GM19043 (cell line): Measurements from ENCODE around the gene HSD17B2.
"Not testable (repeated sequence)": the region's sequence is repeated elsewhere in the genome, so short reads cannot be mapped to it uniquely, and the experiment has no call there.

Source experiments
- ATAC-seq: cut with Tn5 transposase; IDR thresholded peaks from one replicate; pipeline ENCODE4 v1.9.1; 2021; ENCODE audit warnings: low read depth; ENCODE audit not compliant: unreplicated experiment

The HSD17B2 gene

DNA sequence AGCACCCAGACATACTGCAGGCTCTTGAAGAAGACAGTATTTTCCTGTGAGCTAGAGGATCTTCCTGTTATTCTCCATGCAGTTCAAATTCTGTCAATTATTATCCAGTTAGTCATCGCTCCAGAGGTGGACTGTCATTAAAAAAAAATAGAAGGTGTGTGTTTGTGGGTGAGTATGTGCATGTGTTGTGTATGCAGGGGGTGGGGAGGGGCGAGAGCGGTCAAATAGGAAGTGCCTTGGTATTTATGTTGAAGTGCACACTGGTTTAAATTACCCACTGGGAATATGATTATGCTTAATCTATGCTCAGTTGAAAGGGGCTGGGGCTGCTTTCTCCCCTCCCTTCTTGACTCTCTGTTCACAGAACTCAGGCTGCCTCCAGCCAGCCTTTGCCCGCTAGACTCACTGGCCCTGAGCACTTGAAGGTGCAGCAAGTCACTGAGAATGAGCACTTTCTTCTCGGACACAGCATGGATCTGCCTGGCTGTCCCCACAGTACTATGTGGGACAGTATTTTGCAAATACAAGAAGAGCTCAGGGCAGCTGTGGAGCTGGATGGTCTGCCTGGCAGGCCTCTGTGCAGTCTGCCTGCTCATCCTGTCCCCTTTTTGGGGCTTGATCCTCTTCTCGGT is at the start of gene HSD17B2:
Gene HSD17B2, plus strand, starts transcription at position 273 of the 632 bp plus-strand sequence. Its CDS starts 172 bp downstream, at position 445.
- ATAC-seq = no peak

DNA sequence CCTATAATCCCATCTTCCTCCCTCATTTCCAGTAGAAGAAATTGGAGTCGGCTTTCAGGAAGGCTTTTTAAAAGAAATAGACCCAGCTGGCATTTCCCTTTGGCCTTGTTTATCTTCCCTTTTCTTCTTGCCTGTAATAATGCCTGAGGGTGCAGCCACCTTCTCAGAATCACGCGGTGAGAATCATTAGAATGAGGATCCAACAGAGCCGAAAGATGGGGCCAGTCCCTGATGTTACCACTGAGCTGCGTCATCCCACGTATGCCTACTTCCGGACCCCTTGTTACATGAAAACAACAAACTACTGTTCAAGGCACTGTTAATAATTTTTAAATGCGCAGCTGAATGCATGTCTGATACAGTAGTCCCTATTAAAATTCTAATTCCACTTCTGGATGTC is 47.9 kb upstream of the HSD17B2 start:
- no peak for ATAC-seq

DNA sequence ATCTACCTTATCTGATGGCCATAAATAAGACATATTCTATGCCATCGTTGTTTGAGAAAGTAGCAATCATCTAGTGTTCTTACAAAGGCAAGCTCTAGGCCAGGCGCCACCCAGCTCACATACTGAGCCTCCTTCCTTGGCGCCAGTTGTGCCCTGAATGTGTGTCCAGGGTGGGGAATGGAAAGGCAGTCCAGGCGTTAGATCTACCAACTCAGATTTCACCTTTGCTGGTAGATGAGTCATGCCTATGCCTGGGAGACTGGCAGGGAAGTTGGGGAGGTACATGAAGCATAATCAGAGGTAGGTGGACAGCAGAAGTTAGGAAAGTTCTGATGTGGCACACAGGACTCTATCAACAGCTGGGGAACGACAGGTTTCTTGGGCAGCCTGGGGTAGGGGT is 47.3 kb upstream of the HSD17B2 start:
- ATAC-seq = no peak

- ATAC-seq = no peak
These were observed 42.2 kb upstream of the HSD17B2 start for GRCh38 chr16:81992859-81993258.

- ATAC-seq = no peak
These were observed 40.6 kb upstream of the HSD17B2 start for GRCh38 chr16:81994485-81994884.

- ATAC-seq = no peak
These were observed 39.4 kb upstream of the HSD17B2 start for GRCh38 chr16:81995651-81996050.

DNA sequence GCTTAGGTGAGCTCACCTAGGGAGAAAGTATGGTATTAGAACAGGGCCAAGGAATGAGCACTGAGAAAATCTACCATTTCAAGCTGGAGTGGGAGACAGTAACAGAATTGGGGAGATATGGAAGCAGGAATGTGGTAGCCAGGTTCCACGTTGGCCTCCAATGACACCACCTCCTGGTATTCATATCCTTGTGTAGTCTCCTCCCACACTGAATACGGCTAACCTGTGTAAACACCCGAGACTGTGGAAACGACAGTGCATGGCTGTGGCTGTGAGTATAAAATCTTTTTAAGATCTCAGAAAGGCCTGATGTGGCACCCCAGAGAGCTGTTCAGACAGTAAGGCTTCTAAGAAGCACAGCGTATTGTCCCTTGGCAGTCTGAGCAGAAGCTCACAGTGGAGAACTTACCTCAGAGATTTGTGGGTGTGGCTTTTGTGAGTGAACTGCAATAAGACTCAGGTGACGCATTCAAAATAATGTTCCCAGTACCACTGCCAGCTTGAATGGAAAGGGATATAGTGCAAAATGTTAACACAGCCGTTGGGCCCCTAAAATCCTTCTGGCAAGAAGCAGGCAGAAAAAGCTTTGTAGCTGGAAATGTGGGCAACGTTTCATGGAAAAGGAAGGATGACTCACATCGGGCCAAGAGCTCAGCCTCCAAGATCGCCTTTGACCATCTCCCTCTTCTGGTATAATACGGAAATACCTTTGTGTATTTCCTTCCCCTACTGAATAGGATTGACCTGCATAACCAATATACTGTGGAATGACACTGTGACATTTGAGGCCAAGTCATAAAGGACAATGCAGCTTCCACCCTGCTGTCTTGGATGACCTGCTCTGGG is 38.2 kb upstream of the HSD17B2 start:
- no peak for ATAC-seq

GRCh38 chr16:81997738-81998137 is 37.3 kb upstream of the HSD17B2 start:
- no peak for ATAC-seq

GRCh38 chr16:82002831-82003230 is 32.2 kb upstream of the HSD17B2 start:
- ATAC-seq = no peak

DNA sequence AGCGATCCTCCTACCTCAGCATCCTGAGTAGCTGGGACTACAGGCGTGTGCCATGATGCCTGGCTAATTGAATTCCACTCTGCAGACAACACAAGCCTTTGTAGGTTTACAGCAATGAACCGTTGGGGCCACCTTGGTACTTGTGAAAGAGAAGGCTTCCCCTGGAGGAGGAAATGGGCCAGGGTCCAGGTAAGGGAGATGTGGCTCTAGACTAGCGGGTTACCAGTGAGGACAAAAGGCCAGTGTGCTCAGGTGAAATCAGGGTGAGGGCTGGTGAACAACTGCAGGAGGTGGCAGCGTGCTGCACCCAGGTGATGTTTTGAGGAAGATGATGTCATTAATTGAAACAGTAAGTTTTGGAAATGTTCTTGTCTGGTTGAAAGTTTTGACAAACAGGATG is 30.5 kb upstream of the HSD17B2 start:
- no peak for ATAC-seq

- no peak for ATAC-seq
These were observed 29.8 kb upstream of the HSD17B2 start for GRCh38 chr16:82005027-82005830.

DNA sequence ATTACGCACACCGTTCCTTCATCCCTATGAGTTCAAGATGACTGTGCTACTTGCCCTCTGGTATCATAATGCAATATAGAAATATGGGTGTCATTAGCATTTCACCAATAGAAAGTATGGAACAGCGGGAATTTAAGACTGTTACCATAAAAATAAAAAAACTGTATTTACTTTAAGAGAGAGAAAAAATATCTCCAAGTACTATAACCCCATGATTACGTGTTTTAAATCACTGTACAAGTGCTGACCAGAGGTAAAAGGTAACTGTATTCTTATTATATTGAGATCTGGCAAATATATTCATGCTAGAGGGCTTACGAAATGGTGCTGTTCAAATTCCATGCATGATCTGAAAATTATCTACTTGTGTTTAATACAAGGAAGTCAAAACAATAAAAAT is 29.0 kb upstream of the HSD17B2 start:
- no peak for ATAC-seq

DNA sequence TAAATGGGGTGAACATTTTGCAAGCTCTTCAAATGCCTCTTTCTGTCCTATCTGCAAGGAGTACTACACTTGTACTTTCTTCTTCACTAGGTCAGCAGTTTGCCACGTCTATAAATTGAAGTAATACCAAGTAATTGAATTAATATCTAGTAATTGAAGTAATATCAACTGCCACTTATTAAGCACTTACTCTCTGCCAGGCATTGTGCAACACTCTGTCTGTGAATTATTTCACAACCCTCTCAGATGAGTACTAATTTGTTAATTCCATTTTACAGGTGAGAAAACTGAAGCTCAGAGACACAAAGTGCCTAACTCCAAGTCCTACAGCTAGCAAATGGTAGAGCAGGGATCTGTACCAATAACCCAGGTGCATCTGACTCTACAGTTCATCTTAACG is 27.9 kb upstream of the HSD17B2 start:
- ATAC-seq = no peak

- no peak for ATAC-seq
These were observed 26.0 kb upstream of the HSD17B2 start for GRCh38 chr16:82008957-82009592.

DNA sequence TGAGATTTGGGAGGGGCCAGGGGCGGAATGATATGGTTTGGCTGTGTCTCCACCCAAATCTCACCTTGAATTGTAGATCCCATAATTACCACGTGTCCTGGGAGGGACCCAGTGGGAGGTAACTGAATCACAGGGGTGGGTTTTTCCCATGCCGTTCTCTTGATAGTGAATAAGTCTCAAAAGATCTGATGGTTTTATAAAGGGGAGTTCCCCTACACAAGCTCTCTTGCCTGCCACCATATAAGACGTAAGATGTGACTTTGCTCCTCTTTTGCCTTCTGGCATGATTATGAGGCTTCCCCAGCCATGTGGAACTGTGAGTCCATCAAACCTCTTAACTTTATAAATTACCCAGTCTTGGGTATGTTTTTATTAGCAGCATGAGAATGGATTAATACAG is 25.3 kb upstream of the HSD17B2 start:
- ATAC-seq = not testable (repeated sequence)

GRCh38 chr16:82010649-82011048 is 24.4 kb upstream of the HSD17B2 start:
- ATAC-seq = no peak

GRCh38 chr16:82011199-82011641 is 23.8 kb upstream of the HSD17B2 start, which contains the start of gene SDR42E1:
Gene SDR42E1 (minus strand): TSS chr16:82011470. CDS start chr16:82000858, 10,612 bp downstream.
- ATAC-seq = peak; percentile 97

GRCh38 chr16:82013139-82013538 is 21.9 kb upstream of the HSD17B2 start:
- no peak for ATAC-seq

GRCh38 chr16:82016263-82016662 is 18.8 kb upstream of the HSD17B2 start:
- no peak for ATAC-seq

GRCh38 chr16:82016964-82017363 is 18.1 kb upstream of the HSD17B2 start:
- no peak for ATAC-seq
